HEK293 (cell line): ENCODE data around the gene ATXN10.

Experiments used
- CTCF ChIA-PET: fragments of 350-600 bp; formaldehyde crosslinking; extraction: SDS; loops from one replicate; lab custom pipeline; 2021; ENCODE audit warnings: antibody characterized with exemption; lab: Yijun Ruan, JAX
- POLR2A ChIA-PET: fragments of 300-600 bp; formaldehyde crosslinking; extraction: SDS; loops from one replicate; lab custom pipeline; 2020; ENCODE audit warnings: antibody characterized with exemption, inconsistent platforms; lab: Yijun Ruan, JAX
- H3K27ac ChIP-seq: fragments of 200-500 bp; sonication (Bioruptor generic); 2 replicates; pipeline ENCODE4 v1.5.1; 2014; ENCODE audit warnings: low read depth, low read length, control low read depth, inconsistent platforms; ENCODE audit errors: extremely low read depth
- H3K36me3 ChIP-seq, 2 experiments: fragments of 200-500 bp in 1 of 2; sonication (Bioruptor generic) in 1 of 2; 1 replicate in 1 of 2; 2 replicates in 1 of 2; pipeline ENCODE4 v1.5.1; 2014 to 2017; ENCODE audit warnings: inconsistent platforms in 2 of 2, low read length in 2 of 2; ENCODE audit not compliant: control insufficient read depth in 2 of 2, insufficient read depth in 1 of 2
- H3K4me1 ChIP-seq: fragments of 200-500 bp; sonication (Bioruptor generic); 2 replicates; pipeline ENCODE4 v1.5.1; 2014; ENCODE audit warnings: mild to moderate bottlenecking, low read length, inconsistent platforms; ENCODE audit not compliant: control insufficient read depth, insufficient read depth
- H3K4me3 ChIP-seq: 2 replicates; pipeline ENCODE4 v1.5.1; 2011; ENCODE audit warnings: low read depth, mild to moderate bottlenecking, control low read depth, low read length, moderate library complexity
- H3K9me3 ChIP-seq: fragments of 200-500 bp; sonication (Bioruptor generic); 2 replicates; pipeline ENCODE4 v1.5.1; 2014; ENCODE audit warnings: low read depth, low read length, inconsistent platforms; ENCODE audit not compliant: control insufficient read depth, insufficient read depth
- GLI4 ChIP-seq: fragments of 450-650 bp; formaldehyde crosslinking; IDR thresholded peaks from 2 replicates; pipeline ENCODE4 v1.5.1; 2016; ENCODE audit warnings: missing biosample characterization, missing genetic modification characterization
- GLIS1 ChIP-seq: fragments of 450-650 bp; formaldehyde crosslinking; IDR thresholded peaks from 2 replicates; pipeline ENCODE4 v1.5.1; 2016; ENCODE audit warnings: missing biosample characterization, missing genetic modification characterization
- ZBTB7A ChIP-seq: fragments of 450-650 bp; formaldehyde crosslinking; IDR thresholded peaks from 2 replicates; pipeline ENCODE4 v1.5.1; 2016; ENCODE audit warnings: low read depth, missing biosample characterization, missing genetic modification characterization
- ZBTB8A ChIP-seq: fragments of 450-650 bp; formaldehyde crosslinking; IDR thresholded peaks from 2 replicates; pipeline ENCODE4 v1.5.1; 2016; ENCODE audit warnings: missing biosample characterization, missing genetic modification characterization
- ZFP69B ChIP-seq: fragments of 450-650 bp; formaldehyde crosslinking; IDR thresholded peaks from 2 replicates; pipeline ENCODE4 v1.5.1; 2016; ENCODE audit warnings: missing biosample characterization, missing genetic modification characterization
- ZNF121 ChIP-seq: fragments of 450-650 bp; formaldehyde crosslinking; IDR thresholded peaks from 2 replicates; pipeline ENCODE4 v1.5.1; 2016; ENCODE audit warnings: missing biosample characterization, missing genetic modification characterization
- ZNF175 ChIP-seq: fragments of 450-650 bp; formaldehyde crosslinking; IDR thresholded peaks from 2 replicates; pipeline ENCODE4 v1.5.1; 2016; ENCODE audit warnings: missing biosample characterization, missing genetic modification characterization
- ZNF239 ChIP-seq: fragments of 450-650 bp; formaldehyde crosslinking; IDR thresholded peaks from 2 replicates; pipeline ENCODE4 v1.5.1; 2016; ENCODE audit warnings: missing biosample characterization, missing genetic modification characterization
- ZNF501 ChIP-seq: fragments of 450-650 bp; formaldehyde crosslinking; IDR thresholded peaks from 2 replicates; pipeline ENCODE4 v1.5.1; 2016; ENCODE audit warnings: missing biosample characterization, missing genetic modification characterization
- ZNF571 ChIP-seq: fragments of 450-650 bp; formaldehyde crosslinking; IDR thresholded peaks from 2 replicates; pipeline ENCODE4 v1.5.0; 2017; ENCODE audit warnings: missing biosample characterization, missing genetic modification characterization
- ZNF610 ChIP-seq: fragments of 450-650 bp; formaldehyde crosslinking; IDR thresholded peaks from 2 replicates; pipeline ENCODE4 v1.5.1; 2016; ENCODE audit warnings: missing biosample characterization, missing genetic modification characterization, borderline replicate concordance
- ZNF76 ChIP-seq: fragments of 450-650 bp; formaldehyde crosslinking; IDR thresholded peaks from 2 replicates; pipeline ENCODE4; 2016; ENCODE audit warnings: low read depth, missing biosample characterization, missing genetic modification characterization, borderline replicate concordance
- ZNF768 ChIP-seq: fragments of 450-650 bp; formaldehyde crosslinking; IDR thresholded peaks from 2 replicates; pipeline ENCODE4 v1.5.1; 2018; ENCODE audit warnings: missing biosample characterization, mild to moderate bottlenecking, missing genetic modification characterization
- ZNF837 ChIP-seq: fragments of 450-650 bp; formaldehyde crosslinking; IDR thresholded peaks from 2 replicates; pipeline ENCODE4 v1.5.1; 2016; ENCODE audit warnings: missing biosample characterization, missing genetic modification characterization
- ZSCAN16 ChIP-seq: fragments of 450-650 bp; formaldehyde crosslinking; IDR thresholded peaks from 2 replicates; pipeline ENCODE4 v1.5.1; 2016; ENCODE audit warnings: missing biosample characterization, missing genetic modification characterization
- ZSCAN23 ChIP-seq: fragments of 450-650 bp; formaldehyde crosslinking; IDR thresholded peaks from 2 replicates; pipeline ENCODE4 v1.5.1; 2016; ENCODE audit warnings: missing biosample characterization, missing genetic modification characterization
- ZSCAN30 ChIP-seq: fragments of 450-650 bp; IDR thresholded peaks from 2 replicates; pipeline ENCODE4 v1.5.1; 2018; ENCODE audit warnings: missing biosample characterization, mild to moderate bottlenecking, missing genetic modification characterization, moderate library complexity
- TF ChIP-seq, protein P1 (sequence below): fragments of 450-650 bp; formaldehyde crosslinking; IDR thresholded peaks from 2 replicates; pipeline ENCODE4 v1.5.1; 2016; ENCODE audit warnings: missing biosample characterization, missing genetic modification characterization
- TF ChIP-seq, protein P2 (sequence below): fragments of 450-650 bp; formaldehyde crosslinking; IDR thresholded peaks from 2 replicates; pipeline ENCODE4 v1.5.1; 2016; ENCODE audit warnings: missing biosample characterization, missing genetic modification characterization
- TF ChIP-seq, protein P3 (sequence below): fragments of 450-650 bp; formaldehyde crosslinking; IDR thresholded peaks from 2 replicates; pipeline ENCODE4 v1.5.1; 2016; ENCODE audit warnings: missing biosample characterization, missing genetic modification characterization
- TF ChIP-seq, protein P4 (sequence below): fragments of 450-650 bp; formaldehyde crosslinking; conservative IDR thresholded peaks from 2 replicates; pipeline ENCODE4 v1.5.1; 2016; ENCODE audit warnings: low read depth, missing biosample characterization, missing genetic modification characterization
- TF ChIP-seq, protein P5 (sequence below): fragments of 450-650 bp; formaldehyde crosslinking; IDR thresholded peaks from 2 replicates; pipeline ENCODE4 v1.5.1; 2017; ENCODE audit warnings: missing biosample characterization, missing genetic modification characterization

The ATXN10 gene

DNA sequence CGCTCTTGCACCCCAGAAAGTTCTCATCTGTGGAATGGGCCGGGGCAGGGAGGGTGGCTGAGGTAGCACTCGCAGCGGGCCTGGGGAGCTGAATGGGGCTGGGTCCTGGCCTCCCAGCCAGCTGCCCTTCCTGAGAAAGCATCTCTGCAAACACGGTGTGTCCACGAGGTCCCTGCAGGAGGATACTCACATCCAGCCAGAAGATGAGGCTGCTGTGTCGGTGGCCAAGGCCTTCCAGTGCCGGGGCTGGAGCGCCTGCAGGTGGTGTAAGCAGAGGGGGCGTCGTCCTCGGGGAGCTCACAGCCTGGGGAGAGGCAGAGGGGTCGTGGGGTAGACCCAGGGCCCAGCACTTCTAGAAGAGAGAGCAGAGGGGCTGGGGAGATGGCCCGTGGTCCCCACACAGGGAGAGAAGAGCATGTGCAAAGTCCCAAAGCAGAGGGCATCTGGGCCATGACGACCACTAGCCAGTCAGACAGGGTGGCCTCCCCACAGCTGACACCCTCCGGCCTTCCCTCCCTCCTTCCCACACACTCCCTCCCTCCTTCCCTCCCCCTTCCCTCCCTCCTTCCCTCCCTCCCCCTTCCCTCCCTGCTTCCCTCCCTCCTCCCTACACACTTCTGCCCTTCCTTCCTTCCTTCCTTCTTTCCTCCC lies 207.4 kb downstream of the ATXN10 start (continued):
- TF ChIP-seq, protein P1, sequence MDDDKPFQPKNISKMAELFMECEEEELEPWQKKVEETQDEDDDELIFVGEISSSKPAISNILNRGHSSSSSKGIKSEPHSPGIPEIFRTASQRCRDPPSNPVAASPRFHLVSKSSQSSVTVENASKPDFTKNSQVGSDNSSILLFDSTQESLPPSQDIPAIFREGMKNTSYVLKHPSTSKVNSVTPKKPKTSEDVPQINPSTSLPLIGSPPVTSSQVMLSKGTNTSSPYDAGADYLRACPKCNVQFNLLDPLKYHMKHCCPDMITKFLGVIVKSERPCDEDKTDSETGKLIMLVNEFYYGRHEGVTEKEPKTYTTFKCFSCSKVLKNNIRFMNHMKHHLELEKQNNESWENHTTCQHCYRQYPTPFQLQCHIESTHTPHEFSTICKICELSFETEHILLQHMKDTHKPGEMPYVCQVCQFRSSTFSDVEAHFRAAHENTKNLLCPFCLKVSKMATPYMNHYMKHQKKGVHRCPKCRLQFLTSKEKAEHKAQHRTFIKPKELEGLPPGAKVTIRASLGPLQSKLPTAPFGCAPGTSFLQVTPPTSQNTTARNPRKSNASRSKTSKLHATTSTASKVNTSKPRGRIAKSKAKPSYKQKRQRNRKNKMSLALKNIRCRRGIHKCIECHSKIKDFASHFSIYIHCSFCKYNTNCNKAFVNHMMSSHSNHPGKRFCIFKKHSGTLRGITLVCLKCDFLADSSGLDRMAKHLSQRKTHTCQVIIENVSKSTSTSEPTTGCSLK (tag by site-specific recombination), result no peak
- no peak for TF ChIP-seq ZNF76 (tag by site-specific recombination)

DNA sequence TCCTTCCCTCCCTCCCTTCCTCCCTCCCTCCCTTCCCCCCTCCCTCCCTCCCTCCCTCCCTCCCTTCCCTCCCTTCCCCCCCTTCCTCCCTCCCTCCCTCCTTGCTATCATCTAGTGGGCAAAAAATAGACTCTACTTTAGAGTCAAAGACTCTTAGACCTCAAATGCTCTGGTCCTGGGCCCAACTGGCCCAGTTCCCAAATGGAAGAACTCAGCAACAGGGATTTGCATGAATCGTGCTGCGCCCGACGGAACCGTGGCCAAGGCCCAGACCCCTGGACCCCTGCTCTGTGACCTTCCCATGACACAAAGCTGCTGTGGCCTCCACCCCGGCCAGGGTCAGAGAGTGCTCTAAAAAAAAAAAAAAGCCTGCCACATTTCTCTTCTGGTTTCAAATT lies 207.9 kb downstream of the ATXN10 start:
- ChIA-PET CTCF (no interaction called here), POLR2A (no interaction called here)
- Histone ChIP-seq H3K4me3 (no peak overlapping the region), H3K27ac (no peak overlapping the region), H3K9me3 (no peaks in the 10 kb centered on the region), H3K36me3 (no peaks in the 10 kb centered on the region), H3K4me1 (no peaks in the 10 kb centered on the region)
- TF ChIP-seq ZNF837, result no peak
- no peak for TF ChIP-seq ZNF610 (tag by site-specific recombination)
- TF ChIP-seq ZSCAN23, result no peak
- TF ChIP-seq ZSCAN30 (tag by site-specific recombination), result no peak
- TF ChIP-seq ZNF239 (tag by site-specific recombination), result no peak
- TF ChIP-seq ZNF501, result no peak
- TF ChIP-seq, protein P2, sequence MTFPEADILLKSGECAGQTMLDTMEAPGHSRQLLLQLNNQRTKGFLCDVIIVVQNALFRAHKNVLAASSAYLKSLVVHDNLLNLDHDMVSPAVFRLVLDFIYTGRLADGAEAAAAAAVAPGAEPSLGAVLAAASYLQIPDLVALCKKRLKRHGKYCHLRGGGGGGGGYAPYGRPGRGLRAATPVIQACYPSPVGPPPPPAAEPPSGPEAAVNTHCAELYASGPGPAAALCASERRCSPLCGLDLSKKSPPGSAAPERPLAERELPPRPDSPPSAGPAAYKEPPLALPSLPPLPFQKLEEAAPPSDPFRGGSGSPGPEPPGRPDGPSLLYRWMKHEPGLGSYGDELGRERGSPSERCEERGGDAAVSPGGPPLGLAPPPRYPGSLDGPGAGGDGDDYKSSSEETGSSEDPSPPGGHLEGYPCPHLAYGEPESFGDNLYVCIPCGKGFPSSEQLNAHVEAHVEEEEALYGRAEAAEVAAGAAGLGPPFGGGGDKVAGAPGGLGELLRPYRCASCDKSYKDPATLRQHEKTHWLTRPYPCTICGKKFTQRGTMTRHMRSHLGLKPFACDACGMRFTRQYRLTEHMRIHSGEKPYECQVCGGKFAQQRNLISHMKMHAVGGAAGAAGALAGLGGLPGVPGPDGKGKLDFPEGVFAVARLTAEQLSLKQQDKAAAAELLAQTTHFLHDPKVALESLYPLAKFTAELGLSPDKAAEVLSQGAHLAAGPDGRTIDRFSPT (tag by site-specific recombination), result no peak
- TF ChIP-seq ZNF571 (tag by site-specific recombination), result no peak
- TF ChIP-seq GLI4 (tag by site-specific recombination), result no peak
- no peak for TF ChIP-seq ZBTB8A
- TF ChIP-seq ZSCAN16, result no peak
- TF ChIP-seq, protein P3, sequence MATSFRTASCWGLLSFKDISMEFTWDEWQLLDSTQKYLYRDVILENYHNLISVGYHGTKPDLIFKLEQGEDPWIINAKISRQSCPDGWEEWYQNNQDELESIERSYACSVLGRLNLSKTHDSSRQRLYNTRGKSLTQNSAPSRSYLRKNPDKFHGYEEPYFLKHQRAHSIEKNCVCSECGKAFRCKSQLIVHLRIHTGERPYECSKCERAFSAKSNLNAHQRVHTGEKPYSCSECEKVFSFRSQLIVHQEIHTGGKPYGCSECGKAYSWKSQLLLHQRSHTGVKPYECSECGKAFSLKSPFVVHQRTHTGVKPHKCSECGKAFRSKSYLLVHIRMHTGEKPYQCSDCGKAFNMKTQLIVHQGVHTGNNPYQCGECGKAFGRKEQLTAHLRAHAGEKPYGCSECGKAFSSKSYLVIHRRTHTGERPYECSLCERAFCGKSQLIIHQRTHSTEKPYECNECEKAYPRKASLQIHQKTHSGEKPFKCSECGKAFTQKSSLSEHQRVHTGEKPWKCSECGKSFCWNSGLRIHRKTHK (tag by site-specific recombination), result no peak

DNA sequence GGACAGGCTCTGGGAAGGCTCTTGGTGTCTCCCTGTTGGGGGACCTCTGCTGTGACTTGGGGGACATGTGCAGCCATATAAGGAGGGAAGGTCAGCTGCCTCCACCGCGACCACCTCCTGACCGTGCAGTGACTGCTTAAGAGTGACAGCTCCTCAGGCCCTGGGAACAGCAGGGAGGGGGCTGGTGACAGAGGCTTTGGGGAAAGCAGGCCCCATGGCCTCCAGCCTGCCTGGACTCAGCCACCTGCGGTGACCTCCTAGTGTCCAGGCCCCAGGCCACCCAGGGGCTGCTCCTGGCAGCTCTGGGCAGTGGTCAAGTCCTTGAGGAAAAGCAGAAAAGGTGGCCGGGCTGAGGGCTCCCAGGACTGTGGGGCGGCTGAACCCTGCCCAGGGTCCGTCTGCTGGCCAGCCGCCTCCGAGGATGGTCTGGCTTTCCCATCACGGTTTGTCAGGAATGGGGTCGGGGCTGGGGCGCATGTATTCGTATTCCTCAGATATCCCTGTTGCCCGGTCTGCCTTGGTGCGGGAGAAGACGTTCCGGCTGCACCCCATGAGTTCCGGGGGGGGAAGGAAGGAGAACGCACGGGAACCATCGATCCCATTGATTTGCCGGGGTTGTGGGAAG lies 208.6 kb downstream of the ATXN10 start:
- POLR2A ChIA-PET, result no interaction called here
- CTCF ChIA-PET, result no interaction called here
- no peaks in the 10 kb centered on the region for H3K4me1 ChIP-seq
- TF ChIP-seq ZNF121 (tag by site-specific recombination) (no peak), ZFP69B (tag by site-specific recombination) (no peak), ZBTB7A (tag by site-specific recombination) (no peak), ZNF175 (tag by site-specific recombination) (no peak), GLIS1 (tag by site-specific recombination) (no peak), ZNF768 (tag by site-specific recombination) (no peak)
- TF ChIP-seq, protein P4, sequence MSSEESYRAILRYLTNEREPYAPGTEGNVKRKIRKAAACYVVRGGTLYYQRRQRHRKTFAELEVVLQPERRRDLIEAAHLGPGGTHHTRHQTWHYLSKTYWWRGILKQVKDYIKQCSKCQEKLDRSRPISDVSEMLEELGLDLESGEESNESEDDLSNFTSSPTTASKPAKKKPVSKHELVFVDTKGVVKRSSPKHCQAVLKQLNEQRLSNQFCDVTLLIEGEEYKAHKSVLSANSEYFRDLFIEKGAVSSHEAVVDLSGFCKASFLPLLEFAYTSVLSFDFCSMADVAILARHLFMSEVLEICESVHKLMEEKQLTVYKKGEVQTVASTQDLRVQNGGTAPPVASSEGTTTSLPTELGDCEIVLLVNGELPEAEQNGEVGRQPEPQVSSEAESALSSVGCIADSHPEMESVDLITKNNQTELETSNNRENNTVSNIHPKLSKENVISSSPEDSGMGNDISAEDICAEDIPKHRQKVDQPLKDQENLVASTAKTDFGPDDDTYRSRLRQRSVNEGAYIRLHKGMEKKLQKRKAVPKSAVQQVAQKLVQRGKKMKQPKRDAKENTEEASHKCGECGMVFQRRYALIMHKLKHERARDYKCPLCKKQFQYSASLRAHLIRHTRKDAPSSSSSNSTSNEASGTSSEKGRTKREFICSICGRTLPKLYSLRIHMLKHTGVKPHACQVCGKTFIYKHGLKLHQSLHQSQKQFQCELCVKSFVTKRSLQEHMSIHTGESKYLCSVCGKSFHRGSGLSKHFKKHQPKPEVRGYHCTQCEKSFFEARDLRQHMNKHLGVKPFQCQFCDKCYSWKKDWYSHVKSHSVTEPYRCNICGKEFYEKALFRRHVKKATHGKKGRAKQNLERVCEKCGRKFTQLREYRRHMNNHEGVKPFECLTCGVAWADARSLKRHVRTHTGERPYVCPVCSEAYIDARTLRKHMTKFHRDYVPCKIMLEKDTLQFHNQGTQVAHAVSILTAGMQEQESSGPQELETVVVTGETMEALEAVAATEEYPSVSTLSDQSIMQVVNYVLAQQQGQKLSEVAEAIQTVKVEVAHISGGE, result no peak
- TF ChIP-seq, protein P5, sequence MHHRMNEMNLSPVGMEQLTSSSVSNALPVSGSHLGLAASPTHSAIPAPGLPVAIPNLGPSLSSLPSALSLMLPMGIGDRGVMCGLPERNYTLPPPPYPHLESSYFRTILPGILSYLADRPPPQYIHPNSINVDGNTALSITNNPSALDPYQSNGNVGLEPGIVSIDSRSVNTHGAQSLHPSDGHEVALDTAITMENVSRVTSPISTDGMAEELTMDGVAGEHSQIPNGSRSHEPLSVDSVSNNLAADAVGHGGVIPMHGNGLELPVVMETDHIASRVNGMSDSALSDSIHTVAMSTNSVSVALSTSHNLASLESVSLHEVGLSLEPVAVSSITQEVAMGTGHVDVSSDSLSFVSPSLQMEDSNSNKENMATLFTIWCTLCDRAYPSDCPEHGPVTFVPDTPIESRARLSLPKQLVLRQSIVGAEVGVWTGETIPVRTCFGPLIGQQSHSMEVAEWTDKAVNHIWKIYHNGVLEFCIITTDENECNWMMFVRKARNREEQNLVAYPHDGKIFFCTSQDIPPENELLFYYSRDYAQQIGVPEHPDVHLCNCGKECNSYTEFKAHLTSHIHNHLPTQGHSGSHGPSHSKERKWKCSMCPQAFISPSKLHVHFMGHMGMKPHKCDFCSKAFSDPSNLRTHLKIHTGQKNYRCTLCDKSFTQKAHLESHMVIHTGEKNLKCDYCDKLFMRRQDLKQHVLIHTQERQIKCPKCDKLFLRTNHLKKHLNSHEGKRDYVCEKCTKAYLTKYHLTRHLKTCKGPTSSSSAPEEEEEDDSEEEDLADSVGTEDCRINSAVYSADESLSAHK, result no peak

More for the DNA sequence above, 208.6 kb downstream of the ATXN10 start:
- no peaks in the 10 kb centered on the region for H3K9me3 ChIP-seq
- no peak overlapping the region for H3K4me3 ChIP-seq
- no peak overlapping the region for H3K27ac ChIP-seq
- no peaks in the 10 kb centered on the region for H3K36me3 ChIP-seq
